Naive thymus-derived CD8-positive, alpha-beta T cell (primary cell): Measurements from ENCODE around the gene OVCH1. TPM values are rescaled to one million over a fixed set of nuclear protein-coding genes. Genes with fewer than 3 reads are reported as not detected.

Source experiments
- ATAC-seq, 2 donors: fragments of 150-1000 bp; cut with Tn5 transposase in 1 of 2; sonication (Bioruptor Pico), chemical (Tn5 transposase) in 1 of 2; 1 replicate in 1 of 2; 2 replicates in 1 of 2; pipeline ENCODE4 v1.10.0; 2021; ENCODE audit warnings: mild to moderate bottlenecking in 2 of 2, moderate library complexity in 2 of 2
- POLR2A ChIA-PET: fragments of 350-600 bp; sonication (Branson Sonifier 250); formaldehyde crosslinking; loops from one replicate; lab custom pipeline; 2021; ENCODE audit warnings: antibody characterized with exemption; lab: Charles Lee
- DNase-seq, 10 donors: peaks; one replicate each; pipeline versions ENCODE4 v3.0.0 to v3.0.0-alpha.2; 2020 to 2022
- H3K27ac Mint-ChIP-seq, 10 donors: one replicate each; pipeline ENCODE4 v1.8.0; 2020 to 2022; ENCODE audit warnings: mild to moderate bottlenecking in 10 of 10, mixed read lengths in 10 of 10, moderate library complexity in 4 of 10, inconsistent platforms in 1 of 10
- H3K27me3 Mint-ChIP-seq, 5 donors: one replicate each; pipeline ENCODE4 v1.8.0; 2021 to 2022; ENCODE audit warnings: mixed read lengths in 5 of 5
- H3K36me3 Mint-ChIP-seq, 3 donors: one replicate each; pipeline ENCODE4 v1.8.0; 2020 to 2022; ENCODE audit warnings: mixed read lengths in 3 of 3, mild to moderate bottlenecking in 2 of 3, inconsistent platforms in 1 of 3
- H3K4me1 Mint-ChIP-seq, 4 donors: one replicate each; pipeline ENCODE4 v1.8.0; 2021 to 2022; ENCODE audit warnings: mixed read lengths in 4 of 4
- H3K4me3 Mint-ChIP-seq, 10 donors: one replicate each; pipeline ENCODE4 v1.8.0; 2020 to 2022; ENCODE audit warnings: mild to moderate bottlenecking in 10 of 10, mixed read lengths in 10 of 10, moderate library complexity in 6 of 10, inconsistent platforms in 1 of 10
- H3K9me3 Mint-ChIP-seq, 9 donors: one replicate each; pipeline ENCODE4 v1.8.0; 2020 to 2022; ENCODE audit warnings: mixed read lengths in 9 of 9, mild to moderate bottlenecking in 3 of 9, inconsistent platforms in 1 of 9, moderate library complexity in 1 of 9
- polyA plus RNA-seq, 3 donors: library from polyadenylated mRNA; unstranded; fragments of 300-500 nt; fragmentation: Illumina TruSeq; gene quantifications; one replicate each; pipeline ENCODE4 v1.2.3, GENCODE V29; 2021
- total RNA-seq, 8 experiments: library from RNA in 2 of 8; stranded (reverse) in 2 of 8; gene quantifications; one replicate each; pipeline ENCODE4 v1.2.3 and lab custom pipeline; 2021 to 2026

Gene OVCH1
- total RNA-seq (not detected), polyA plus RNA-seq (not detected), total RNA-seq (lab: John Stamatoyannopoulos, UW) (0 reads per million in 6 experiments)

DNA sequence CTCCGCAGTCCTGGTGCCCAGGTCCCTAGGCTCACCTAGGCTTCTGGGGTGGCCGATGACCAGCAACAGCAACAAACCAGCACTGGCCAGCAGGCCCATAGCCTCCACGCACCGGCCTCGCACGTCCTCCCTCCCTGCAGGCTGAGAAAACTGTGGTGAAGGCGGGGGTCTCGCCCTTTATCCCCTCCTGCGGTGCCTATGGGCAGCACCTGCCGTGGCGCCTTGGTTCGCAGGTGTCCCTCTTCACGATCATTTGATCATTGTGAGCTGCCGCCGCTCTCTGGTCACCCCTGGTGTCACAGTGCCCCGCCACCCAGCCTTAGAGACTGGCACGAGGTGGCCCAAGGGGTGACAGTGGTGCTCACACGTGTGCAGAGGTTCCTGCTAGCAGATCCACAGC, at the start of gene OVCH1:
TSS of gene OVCH1 (minus strand) at position 99 of the 400 bp plus-strand sequence. CDS start at position 99, 0 bp downstream.
- DNase-seq = no peak
- Mint-ChIP-seq H3K27ac (no peak within 1 kb of the TSS), H3K36me3 (no peaks in the 10 kb centered on the region), H3K9me3 (no peaks in the 10 kb centered on the region), H3K27me3 (peaks cover 2 to 17% (median 12%) of the 10 kb centered on the region in 5 donors), H3K4me3 (no peak within 1 kb of the TSS), H3K4me1 (peaks cover 0 to 2% (median 0%) of the 10 kb centered on the region in 4 donors)
- no peak for ATAC-seq
- POLR2A ChIA-PET = no interaction called here

DNA sequence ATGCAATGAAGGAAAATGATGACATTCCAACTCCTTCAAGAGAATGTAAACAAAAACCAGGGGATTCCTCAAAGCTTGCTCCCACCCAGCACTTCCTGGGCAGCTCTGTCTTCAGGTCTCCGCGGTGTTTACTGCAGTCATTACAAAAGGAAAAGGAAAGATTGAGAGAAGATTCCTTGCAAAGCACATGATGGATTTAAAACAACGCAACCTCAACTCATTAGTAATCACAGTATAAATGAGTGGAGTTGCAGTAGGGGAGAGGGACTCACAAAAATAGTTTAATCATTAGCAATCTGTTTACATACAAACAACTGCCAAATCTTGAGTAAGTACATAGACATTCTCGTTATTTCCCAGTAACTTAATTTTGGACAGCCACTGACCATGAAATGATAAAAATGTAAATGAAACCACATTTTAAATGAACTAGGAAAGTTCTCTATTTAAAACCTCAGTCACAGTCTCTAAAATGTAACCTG, 49.7 kb upstream of the OVCH1 start:
- Mint-ChIP-seq H3K9me3 (no peaks in the 10 kb centered on the region), H3K4me1 (no peaks in the 10 kb centered on the region), H3K4me3 (no peak overlapping the region), H3K27ac (no peak overlapping the region), H3K36me3 (no peaks in the 10 kb centered on the region), H3K27me3 (peaks cover 3 to 22% (median 11%) of the 10 kb centered on the region in 5 donors)
- POLR2A ChIA-PET = no interaction called here
- ATAC-seq (no peak), DNase-seq (no peak)

DNA sequence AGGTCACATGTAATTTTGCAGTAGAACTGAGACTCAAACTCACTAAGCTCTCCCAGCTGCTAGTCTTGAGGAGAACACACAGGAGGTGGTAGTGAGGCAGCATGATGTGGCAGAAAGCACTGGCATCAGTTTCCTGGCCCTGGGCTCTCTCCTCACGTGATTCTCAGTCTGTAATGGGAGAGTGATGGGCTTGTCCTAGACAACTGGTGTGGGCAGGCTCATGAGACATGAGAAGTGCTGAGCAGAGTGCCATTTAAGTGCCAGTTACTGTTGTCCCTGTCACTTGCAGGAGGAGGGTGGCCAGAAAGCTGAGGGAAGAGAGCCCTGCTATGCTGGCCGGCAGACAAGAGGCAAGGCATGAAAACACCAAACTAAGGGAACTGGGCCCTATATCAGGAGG, 48.5 kb upstream of the OVCH1 start:
- POLR2A ChIA-PET = no interaction called here
- no peak overlapping the region for H3K27ac Mint-ChIP-seq
- ATAC-seq (no peak), DNase-seq (peak in 1 of 10 donors; percentile 59)
- no peaks in the 10 kb centered on the region for H3K36me3 Mint-ChIP-seq
- peaks cover 3 to 29% (median 14%) of the 10 kb centered on the region in 5 donors for H3K27me3 Mint-ChIP-seq
- H3K9me3 Mint-ChIP-seq = no peaks in the 10 kb centered on the region
- no peak overlapping the region for H3K4me3 Mint-ChIP-seq
- H3K4me1 Mint-ChIP-seq = no peaks in the 10 kb centered on the region

DNA sequence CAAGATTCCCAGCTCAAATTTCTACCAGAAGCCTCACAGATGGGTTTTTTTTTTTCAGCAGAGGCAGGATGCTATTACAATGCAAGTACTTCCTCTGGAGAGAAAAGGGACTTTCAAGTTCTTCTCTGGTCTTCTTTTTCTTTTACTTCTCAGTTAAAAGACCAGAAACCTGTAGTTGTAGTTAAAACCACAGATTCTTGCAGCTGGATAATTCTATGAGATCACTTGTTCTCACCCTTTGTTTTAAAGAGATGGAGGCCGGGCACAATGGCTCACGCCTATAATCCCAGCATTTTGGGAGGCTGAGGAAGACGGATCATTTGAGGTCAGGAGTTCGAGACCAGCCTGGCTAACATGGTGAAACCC, 47.6 kb upstream of the OVCH1 start:
- POLR2A ChIA-PET = no interaction called here
- no peak for DNase-seq
- Mint-ChIP-seq H3K4me3 (no peak overlapping the region), H3K9me3 (no peaks in the 10 kb centered on the region), H3K36me3 (no peaks in the 10 kb centered on the region), H3K27me3 (peaks cover 3 to 34% (median 14%) of the 10 kb centered on the region in 5 donors), H3K4me1 (no peaks in the 10 kb centered on the region), H3K27ac (no peak overlapping the region)
- no peak for ATAC-seq

DNA sequence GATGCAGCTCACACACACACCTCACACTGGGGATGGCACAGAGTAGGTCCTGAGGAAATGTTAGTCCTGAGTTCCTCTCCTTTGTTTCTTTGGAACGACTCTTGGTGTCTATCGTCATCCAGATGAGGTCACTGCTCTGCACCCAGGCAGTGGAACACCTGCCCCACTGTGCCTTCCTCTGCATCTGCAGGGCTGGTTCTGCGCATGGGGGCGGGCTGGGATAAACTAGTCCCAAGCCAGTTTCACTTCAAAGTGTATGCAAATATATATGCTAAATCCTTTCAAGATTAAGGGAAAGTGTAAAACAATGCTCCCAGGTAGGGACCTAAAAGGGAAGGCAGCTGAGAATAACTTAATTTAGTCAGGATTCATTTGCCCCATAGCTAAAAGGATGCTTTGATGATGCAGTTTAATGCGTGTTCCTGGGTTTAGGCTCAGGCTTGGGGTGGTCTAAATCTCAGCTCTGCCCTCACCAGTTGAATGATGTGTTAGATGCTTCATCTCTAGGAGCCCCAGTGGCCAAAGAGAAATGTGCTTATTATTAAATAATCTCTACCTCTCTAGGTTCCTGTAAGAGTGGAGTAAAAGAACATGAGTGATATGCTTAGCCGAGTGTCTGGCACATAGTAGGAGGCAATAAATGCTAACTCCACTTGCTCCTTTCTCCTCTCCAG, 47.1 kb upstream of the OVCH1 start:
- POLR2A ChIA-PET = no interaction called here
- H3K9me3 Mint-ChIP-seq = no peaks in the 10 kb centered on the region
- H3K4me3 Mint-ChIP-seq = no peak overlapping the region
- H3K27me3 Mint-ChIP-seq = peaks cover 3 to 34% (median 14%) of the 10 kb centered on the region in 5 donors
- ATAC-seq (no peak), DNase-seq (no peak)
- H3K36me3 Mint-ChIP-seq = no peaks in the 10 kb centered on the region
- H3K4me1 Mint-ChIP-seq = no peaks in the 10 kb centered on the region
- H3K27ac Mint-ChIP-seq = no peak overlapping the region

DNA sequence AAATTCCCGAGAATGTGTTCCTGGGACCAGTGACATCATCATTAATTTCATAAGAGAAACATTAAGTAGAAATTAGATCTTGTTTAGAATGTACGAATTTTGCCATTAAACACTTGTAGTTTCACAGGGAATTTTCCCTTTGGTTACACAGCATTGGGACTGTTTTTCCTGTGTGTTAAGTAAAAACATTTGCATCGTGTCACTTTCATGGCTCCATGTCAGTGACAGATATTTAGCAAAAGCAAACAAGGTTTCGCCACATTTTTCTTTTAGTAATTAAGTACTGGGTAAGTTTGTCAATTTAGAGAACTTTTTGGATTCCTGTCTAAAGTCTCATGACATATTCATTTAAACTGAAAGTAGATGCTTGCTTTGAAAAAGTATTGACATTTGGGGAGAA, 45.5 kb upstream of the OVCH1 start:
- Mint-ChIP-seq H3K4me1 (no peaks in the 10 kb centered on the region), H3K27ac (no peak overlapping the region), H3K9me3 (no peaks in the 10 kb centered on the region), H3K36me3 (no peaks in the 10 kb centered on the region), H3K4me3 (no peak overlapping the region), H3K27me3 (peaks cover 3 to 32% (median 14%) of the 10 kb centered on the region in 5 donors)
- DNase-seq (no peak), ATAC-seq (no peak)
- POLR2A ChIA-PET = no interaction called here

GRCh38 chr12:29537298-29537697, 39.8 kb upstream of the OVCH1 start:
- DNase-seq (no peak), ATAC-seq (no peak)
- no peaks in the 10 kb centered on the region for H3K36me3 Mint-ChIP-seq
- no peaks in the 10 kb centered on the region for H3K9me3 Mint-ChIP-seq
- peaks cover 8 to 25% (median 11%) of the 10 kb centered on the region in 5 donors for H3K27me3 Mint-ChIP-seq
- no peak overlapping the region for H3K4me3 Mint-ChIP-seq
- H3K27ac Mint-ChIP-seq = no peak overlapping the region
- no peaks in the 10 kb centered on the region for H3K4me1 Mint-ChIP-seq
- POLR2A ChIA-PET = no interaction called here

DNA sequence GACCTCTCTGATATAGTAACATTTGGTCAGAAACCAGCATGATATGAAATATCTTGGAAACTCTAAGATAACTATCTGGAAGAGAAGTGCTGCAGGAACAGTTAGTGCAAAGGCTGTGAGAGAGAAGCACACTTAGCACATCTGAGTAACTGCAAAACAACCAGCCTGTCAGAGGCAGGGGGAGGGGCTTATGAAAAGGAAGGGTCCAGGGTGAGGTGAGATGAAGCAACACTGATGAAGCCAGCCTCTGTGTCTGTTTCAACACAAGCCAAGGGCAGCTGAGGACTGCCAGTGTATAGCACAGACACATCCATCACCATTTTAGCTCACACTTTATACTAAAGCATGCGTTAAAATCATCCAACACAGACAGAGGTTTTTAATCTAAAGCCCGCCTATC, 37.4 kb upstream of the OVCH1 start:
- no peaks in the 10 kb centered on the region for H3K36me3 Mint-ChIP-seq
- DNase-seq = no peak
- peaks cover 9 to 35% (median 17%) of the 10 kb centered on the region in 5 donors for H3K27me3 Mint-ChIP-seq
- H3K9me3 Mint-ChIP-seq = no peaks in the 10 kb centered on the region
- ATAC-seq = no peak
- H3K4me3 Mint-ChIP-seq = no peak overlapping the region
- POLR2A ChIA-PET = no interaction called here
- peaks cover 0 to 2% (median 0%) of the 10 kb centered on the region in 4 donors for H3K4me1 Mint-ChIP-seq
- no peak overlapping the region for H3K27ac Mint-ChIP-seq

- H3K4me3 Mint-ChIP-seq = no peak overlapping the region
- peaks cover 10 to 43% (median 20%) of the 10 kb centered on the region in 5 donors for H3K27me3 Mint-ChIP-seq
- H3K36me3 Mint-ChIP-seq = no peaks in the 10 kb centered on the region
- DNase-seq (no peak), ATAC-seq (no peak)
- POLR2A ChIA-PET = no interaction called here
- H3K27ac Mint-ChIP-seq = no peak overlapping the region
- H3K9me3 Mint-ChIP-seq = no peaks in the 10 kb centered on the region
- H3K4me1 Mint-ChIP-seq = peaks cover 0 to 2% (median 0%) of the 10 kb centered on the region in 4 donors
Observed at GRCh38 chr12:29533815-29534489, 36.5 kb upstream of the OVCH1 start.

GRCh38 chr12:29531471-29531870, 34.0 kb upstream of the OVCH1 start:
- POLR2A ChIA-PET = no interaction called here
- Mint-ChIP-seq H3K9me3 (no peaks in the 10 kb centered on the region), H3K4me3 (no peak overlapping the region), H3K4me1 (peaks cover 0 to 2% (median 0%) of the 10 kb centered on the region in 4 donors), H3K27me3 (peaks cover 11 to 43% (median 23%) of the 10 kb centered on the region in 5 donors), H3K27ac (no peak overlapping the region), H3K36me3 (no peaks in the 10 kb centered on the region)
- ATAC-seq = no peak
- no peak for DNase-seq

- peaks cover 0 to 2% (median 0%) of the 10 kb centered on the region in 4 donors for H3K4me1 Mint-ChIP-seq
- DNase-seq (no peak), ATAC-seq (no peak)
- H3K9me3 Mint-ChIP-seq = no peaks in the 10 kb centered on the region
- peaks cover 10 to 43% (median 24%) of the 10 kb centered on the region in 5 donors for H3K27me3 Mint-ChIP-seq
- H3K4me3 Mint-ChIP-seq = no peak overlapping the region
- no peaks in the 10 kb centered on the region for H3K36me3 Mint-ChIP-seq
- no peak overlapping the region for H3K27ac Mint-ChIP-seq
- POLR2A ChIA-PET = no interaction called here
Observed at GRCh38 chr12:29530436-29530835, 33.0 kb upstream of the OVCH1 start.

DNA sequence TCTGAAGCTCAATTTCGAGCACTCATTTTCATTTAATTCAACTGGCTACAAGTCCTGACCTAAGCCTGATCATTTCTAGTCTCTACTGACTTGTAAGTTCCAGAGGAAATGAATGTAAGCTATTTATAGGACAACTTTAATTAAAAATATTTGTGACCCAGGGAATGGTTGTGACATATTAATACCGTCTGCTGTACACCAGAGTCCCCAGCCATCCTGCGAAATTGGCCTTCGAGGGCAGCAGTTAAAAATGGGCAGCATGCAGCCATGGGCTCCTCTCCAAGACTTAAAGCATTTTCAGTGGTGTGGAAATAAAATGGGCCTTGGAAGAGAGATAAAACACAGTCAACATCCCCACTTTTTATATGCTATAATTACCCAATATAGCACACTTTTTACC, 30.7 kb upstream of the OVCH1 start:
- no peaks in the 10 kb centered on the region for H3K36me3 Mint-ChIP-seq
- ATAC-seq = no peak
- H3K27ac Mint-ChIP-seq = no peak overlapping the region
- H3K9me3 Mint-ChIP-seq = no peaks in the 10 kb centered on the region
- H3K27me3 Mint-ChIP-seq = peaks cover 8 to 38% (median 23%) of the 10 kb centered on the region in 5 donors
- POLR2A ChIA-PET = no interaction called here
- peaks cover 0 to 2% (median 0%) of the 10 kb centered on the region in 4 donors for H3K4me1 Mint-ChIP-seq
- no peak overlapping the region for H3K4me3 Mint-ChIP-seq
- DNase-seq = no peak

DNA sequence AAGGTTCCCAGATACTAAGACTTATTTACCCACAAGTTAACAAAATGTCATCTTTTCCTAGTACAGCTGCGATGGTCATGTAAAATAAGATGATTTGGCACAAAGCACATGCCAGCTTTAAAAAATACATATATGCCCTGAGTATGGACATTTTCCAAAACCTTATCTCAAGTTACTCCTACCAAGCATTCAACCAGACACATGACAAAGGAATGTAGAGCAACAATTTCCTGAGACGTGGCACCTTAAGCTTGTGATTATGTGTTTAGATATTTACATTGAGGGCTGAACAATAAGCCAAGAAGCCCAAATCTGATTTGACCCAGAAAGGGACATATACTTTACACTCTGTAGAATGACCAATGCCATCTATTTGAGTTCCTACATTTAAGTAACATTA, 24.5 kb upstream of the OVCH1 start:
- H3K9me3 Mint-ChIP-seq = no peaks in the 10 kb centered on the region
- no peak overlapping the region for H3K4me3 Mint-ChIP-seq
- no peak overlapping the region for H3K27ac Mint-ChIP-seq
- POLR2A ChIA-PET = no interaction called here
- DNase-seq (no peak), ATAC-seq (no peak)
- H3K27me3 Mint-ChIP-seq = peaks cover 0 to 3% (median 0%) of the 10 kb centered on the region in 5 donors
- H3K36me3 Mint-ChIP-seq = no peaks in the 10 kb centered on the region
- H3K4me1 Mint-ChIP-seq = no peaks in the 10 kb centered on the region
